ENCODE data around the gene F12. TPM values are rescaled to one million over a fixed set of nuclear protein-coding genes. Genes with fewer than 3 reads are reported as not detected.

Gene F12
- total RNA-seq, 4 donors from 2014 or later = 2.6 to 20.1 (median 5.6) TPM

GRCh38 chr5:177444106-177445051 lies 35.0 kb upstream of the F12 start:
- intact Hi-C loops (cut with DNase I; ENCODE audit: low total_unique reads) = no loop called here
- Histone ChIP-seq H3K4me3 (no peak overlapping the region), H3K36me3 (peaks cover 0 to 10% (median 4%) of the 10 kb centered on the region in 4 donors), H3K4me1 (peaks cover 18 to 22% (median 20%) of the 10 kb centered on the region in 4 donors), H3K9me3 (no peaks in the 10 kb centered on the region), H3K27ac (no peak overlapping the region), H3K27me3 (peaks cover 20% of the 10 kb centered on the region)
- DNase-seq = no peak
- in situ Hi-C loops (cut with MboI; ENCODE audit: low pct_ligation_motif_present in 1 of 4, low pct_unique_long_range_greater_than_20kb in 1 of 4, low sequenced_read_pairs in 3 of 4) = loop anchor here in 2 of 4 donors (5.0 to 10.0 kb wide), 2 partner anchors 50 to 52 kb away; no protein-coding TSS in a partner anchor
- 54% methylated on average over 7 of the region's 7 CpGs; no CpG with 5 or more reads in 1 of the 2 donors for WGBS, 2 donors (ENCODE audit: low coverage in 1 of 2)
- peak in 1 of 3 donors; percentile 6 for TF ChIP-seq POLR2AphosphoS5 (IDR thresholded peaks at IDR 0.05)
- TF ChIP-seq EP300 (IDR thresholded peaks at IDR 0.05; ENCODE audit: low read depth) = no peak
- no peak for TF ChIP-seq CTCF (IDR thresholded peaks at IDR 0.05)
- no peak for TF ChIP-seq POLR2A (IDR thresholded peaks at IDR 0.05)

DNA sequence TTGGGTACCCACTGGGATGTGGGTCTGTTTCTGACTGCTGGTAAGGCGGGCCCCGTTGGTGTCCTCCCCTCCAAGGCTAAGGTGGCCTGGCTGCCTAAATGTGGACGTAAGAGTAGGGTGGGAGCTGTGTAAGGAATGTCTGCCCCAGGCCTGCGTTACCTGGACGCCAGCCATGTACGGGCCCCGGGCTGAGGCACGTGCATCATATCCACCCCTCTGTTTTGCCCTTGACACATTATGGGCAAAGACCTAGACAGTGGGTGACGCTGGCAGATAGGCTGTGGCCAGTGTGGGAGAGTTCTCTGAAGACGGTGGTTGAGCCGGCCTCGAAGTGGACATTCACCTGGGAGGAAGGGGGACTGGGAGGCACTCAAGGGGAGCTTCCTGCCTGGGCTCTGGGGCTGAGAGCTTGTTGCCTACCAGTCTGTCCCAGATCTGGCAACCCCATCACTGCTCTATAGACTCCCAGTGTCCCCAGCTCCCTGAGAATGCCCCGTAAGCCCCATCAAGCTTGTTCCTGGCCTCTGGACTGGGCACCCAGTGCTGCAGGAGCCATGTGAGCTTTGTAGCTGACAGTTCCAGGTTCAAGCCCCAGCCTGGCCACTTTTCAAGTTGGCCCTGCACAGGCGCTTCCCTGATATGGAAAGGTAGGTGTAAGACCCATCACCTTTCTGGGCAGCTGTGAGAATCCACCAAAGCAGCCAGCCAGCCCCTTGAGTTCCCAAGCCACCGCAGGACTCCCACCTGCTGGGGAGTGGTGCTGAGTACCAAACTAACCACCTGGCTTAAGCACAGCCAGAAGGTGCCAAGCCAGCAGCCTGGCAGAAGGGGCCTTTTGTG lies 34.0 kb upstream of the F12 start:
- Histone ChIP-seq H3K27ac (no peak overlapping the region), H3K4me1 (peaks cover 18 to 22% (median 20%) of the 10 kb centered on the region in 4 donors), H3K27me3 (peaks cover 10% of the 10 kb centered on the region), H3K4me3 (no peak overlapping the region), H3K9me3 (no peaks in the 10 kb centered on the region), H3K36me3 (peaks cover 0 to 10% (median 4%) of the 10 kb centered on the region in 4 donors)
- 76 to 78% methylated on average over 8 to 15 of the region's 15 CpGs for WGBS, 2 donors (ENCODE audit: low coverage in 1 of 2)
- intact Hi-C loops (cut with DNase I; ENCODE audit: low total_unique reads) = no loop called here
- no peak for DNase-seq
- in situ Hi-C loops (cut with MboI; ENCODE audit: low pct_ligation_motif_present in 1 of 4, low pct_unique_long_range_greater_than_20kb in 1 of 4, low sequenced_read_pairs in 3 of 4) = loop anchor here in 1 of 4 donors (10.0 kb wide), 1 partner anchor 49 kb away; no protein-coding TSS in a partner anchor
- TF ChIP-seq CTCF (IDR thresholded peaks at IDR 0.05) (no peak), POLR2AphosphoS5 (IDR thresholded peaks at IDR 0.05) (no peak), POLR2A (IDR thresholded peaks at IDR 0.05) (no peak), EP300 (IDR thresholded peaks at IDR 0.05; ENCODE audit: low read depth) (no peak)

DNA sequence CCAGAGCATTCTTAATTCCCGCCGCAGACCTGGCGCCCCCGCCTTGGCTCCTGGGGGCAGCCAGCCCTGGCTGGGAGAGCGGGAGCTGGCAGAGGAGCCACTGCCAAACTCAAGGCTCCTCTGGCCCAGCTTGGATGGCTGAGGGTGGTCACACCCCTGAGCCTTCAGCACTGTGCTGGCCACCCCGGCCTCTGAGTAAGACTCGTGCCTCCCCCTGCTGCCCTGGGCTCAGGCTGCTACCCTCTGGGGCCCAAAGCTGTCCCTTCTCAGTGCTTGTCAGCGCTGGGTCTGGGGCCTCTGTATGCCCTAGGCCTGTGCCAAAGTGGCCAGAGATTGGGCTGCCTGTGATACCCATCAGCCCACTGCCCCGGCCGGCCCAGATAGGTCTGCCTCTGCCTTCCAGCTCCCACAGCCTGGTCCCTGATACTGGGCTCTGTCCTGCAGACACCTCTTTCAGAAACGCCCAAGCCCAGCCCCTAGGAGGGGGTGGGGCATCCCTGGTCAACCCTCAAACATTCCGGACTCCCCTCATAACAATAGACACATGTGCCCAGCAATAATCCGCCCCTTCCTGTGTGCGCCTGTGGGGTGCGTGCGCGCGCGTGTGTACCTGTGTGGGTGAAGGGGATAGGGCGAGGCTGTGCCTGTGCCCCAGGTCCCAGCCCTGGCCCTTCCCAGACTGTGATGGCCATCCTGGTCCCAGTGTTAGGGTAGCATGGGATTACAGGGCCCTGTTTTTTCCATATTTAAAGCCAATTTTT lies 32.9 kb upstream of the F12 start:
- TF ChIP-seq POLR2A (IDR thresholded peaks at IDR 0.05) (no peak), EP300 (IDR thresholded peaks at IDR 0.05; ENCODE audit: low read depth) (no peak), CTCF (IDR thresholded peaks at IDR 0.05) (no peak), POLR2AphosphoS5 (IDR thresholded peaks at IDR 0.05) (no peak)
- Histone ChIP-seq H3K4me3 (no peak overlapping the region), H3K9me3 (no peaks in the 10 kb centered on the region), H3K27ac (no peak overlapping the region), H3K4me1 (peaks cover 9 to 12% (median 10%) of the 10 kb centered on the region in 4 donors), H3K27me3 (peaks cover 3% of the 10 kb centered on the region), H3K36me3 (peaks cover 0 to 10% (median 5%) of the 10 kb centered on the region in 4 donors)
- DNase-seq = no peak
- 90% methylated on average over 20 of the region's 20 CpGs; no CpG with 5 or more reads in 1 of the 2 donors for WGBS, 2 donors (ENCODE audit: low coverage in 1 of 2)
- intact Hi-C loops (cut with DNase I; ENCODE audit: low total_unique reads) (no loop called here), in situ Hi-C loops (cut with MboI; ENCODE audit: low pct_ligation_motif_present in 1 of 4, low pct_unique_long_range_greater_than_20kb in 1 of 4, low sequenced_read_pairs in 3 of 4) (loop anchor here in 1 of 4 donors (10.0 kb wide), 1 partner anchor 47 kb away; no protein-coding TSS in a partner anchor)

Data from transverse colon (tissue), 4 donors.